HepG2 (cell line): Measurements from ENCODE around the gene RBX1. TPM values are rescaled to one million over a fixed set of nuclear protein-coding genes. Genes with fewer than 3 reads are reported as not detected.

Experiments
- KAT7 ChIP-seq: IDR thresholded peaks from 2 replicates; pipeline ENCODE4 v1.6.1; 2018; ENCODE audit warnings: borderline replicate concordance, missing compliant biosample characterization
- RFXANK ChIP-seq: IDR thresholded peaks from 2 replicates; pipeline ENCODE4 v1.6.1; 2016
- SP5 ChIP-seq: IDR thresholded peaks from 2 replicates; pipeline ENCODE4 v1.6.1; 2016; ENCODE audit warnings: low read depth, borderline replicate concordance
- ZFP36 ChIP-seq: fragments of 150-350 bp; IDR thresholded peaks from 2 replicates; pipeline ENCODE4 v1.6.1; 2018; ENCODE audit warnings: borderline replicate concordance, low read length, low read depth; ENCODE audit not compliant: partially characterized antibody
- ZNF547 ChIP-seq: sonication (generic); formaldehyde crosslinking; IDR thresholded peaks from 2 replicates; pipeline ENCODE4 v1.5.1; 2020; ENCODE audit warnings: mild to moderate bottlenecking, missing genetic modification reagents
- polyA plus RNA-seq, 8 experiments: library from polyadenylated mRNA; depleted of rRNA in 3 of 8; stranded (reverse) in 7 of 8; unstranded in 1 of 8; fragments of >200 nt; fragmentation: Illumina TruSeq in 4 of 8; extraction: Trizol in 4 of 8; gene quantifications; 2 replicates each; pipeline versions ENCODE4 v1.2.1 to v1.2.3, GENCODE V29; 2011 to 2016; ENCODE audit warnings: low read depth in 4 of 8, missing spikeins in 1 of 8, mixed read lengths in 1 of 8; ENCODE audit not compliant: insufficient read depth in 1 of 8
- total RNA-seq, 5 experiments: library from RNA; depleted of rRNA; stranded (reverse); fragments of >200 nt; fragmentation: Illumina TruSeq; extraction: Trizol; gene quantifications; 2 replicates each; pipeline ENCODE4 v1.2.3, GENCODE V29; 2016; ENCODE audit warnings: low read depth in 1 of 5
- TF ChIP-seq, protein P1 (sequence below): sonication (generic); formaldehyde crosslinking; IDR thresholded peaks from one replicate; pipeline ENCODE4 v1.5.1; 2020; ENCODE audit warnings: mild to moderate bottlenecking, missing genetic modification reagents; ENCODE audit errors: not compliant biosample characterization
- TF ChIP-seq, protein P2 (sequence below): sonication (generic); formaldehyde crosslinking; IDR thresholded peaks from 2 replicates; pipeline ENCODE4 v1.5.0; 2020; ENCODE audit warnings: mild to moderate bottlenecking, missing genetic modification reagents, borderline replicate concordance
- TF ChIP-seq, protein P3 (sequence below): fragments of 450-650 bp; IDR thresholded peaks from 2 replicates; pipeline ENCODE4 v1.6.1; 2017
- TF ChIP-seq, protein P4 (sequence below): sonication (generic); formaldehyde crosslinking; IDR thresholded peaks from 2 replicates; pipeline ENCODE4 v1.4.0; 2020; ENCODE audit warnings: mild to moderate bottlenecking, low read depth, missing genetic modification reagents

RBX1 gene
- total and polyA plus RNA-seq, 2 of the 13 experiments (the other 11 are each of a cell fraction or from before 2014, with no cell fraction given): 84.9 to 90.2 TPM

DNA sequence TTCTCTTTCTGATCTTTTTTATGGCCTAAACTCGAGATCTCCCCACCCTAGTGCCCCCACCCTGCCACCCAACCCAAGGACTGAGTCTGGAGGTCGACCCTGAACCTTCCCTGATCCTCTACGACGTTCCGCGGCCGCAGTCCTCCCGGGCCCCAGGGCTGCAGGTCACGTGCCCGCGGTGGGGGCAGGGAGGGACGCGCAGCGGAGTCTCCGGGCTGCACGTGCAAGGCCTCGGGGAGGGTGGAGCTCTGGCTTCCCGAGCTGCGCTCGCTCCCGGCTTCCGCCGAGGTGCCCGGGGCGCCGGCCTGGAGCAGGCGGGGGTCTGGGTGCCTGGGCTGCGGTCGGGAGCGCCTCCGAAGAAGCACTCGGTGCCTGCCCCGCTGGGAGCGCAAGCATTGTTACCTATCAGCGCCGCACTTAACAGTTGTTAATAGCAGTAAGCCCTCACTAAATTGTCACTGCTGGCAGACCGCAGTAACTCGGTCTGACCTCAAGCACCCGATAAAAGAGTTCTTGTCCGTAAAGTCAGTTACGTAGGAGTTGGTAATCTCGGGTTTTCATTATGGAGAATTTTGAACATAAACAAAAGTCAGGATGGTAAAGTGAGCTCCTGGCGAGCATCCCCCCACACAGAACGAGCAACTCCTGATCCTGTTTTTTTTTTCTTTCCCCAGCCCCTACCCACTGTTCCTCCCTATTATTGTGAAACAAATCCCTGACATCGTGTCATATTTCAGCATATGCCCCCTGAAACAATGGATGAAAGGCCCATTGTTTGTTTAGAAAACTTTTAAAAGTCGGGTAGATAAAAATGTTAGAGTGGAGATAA is 71.5 kb downstream of the RBX1 start (continued):
- TF ChIP-seq, protein P1, sequence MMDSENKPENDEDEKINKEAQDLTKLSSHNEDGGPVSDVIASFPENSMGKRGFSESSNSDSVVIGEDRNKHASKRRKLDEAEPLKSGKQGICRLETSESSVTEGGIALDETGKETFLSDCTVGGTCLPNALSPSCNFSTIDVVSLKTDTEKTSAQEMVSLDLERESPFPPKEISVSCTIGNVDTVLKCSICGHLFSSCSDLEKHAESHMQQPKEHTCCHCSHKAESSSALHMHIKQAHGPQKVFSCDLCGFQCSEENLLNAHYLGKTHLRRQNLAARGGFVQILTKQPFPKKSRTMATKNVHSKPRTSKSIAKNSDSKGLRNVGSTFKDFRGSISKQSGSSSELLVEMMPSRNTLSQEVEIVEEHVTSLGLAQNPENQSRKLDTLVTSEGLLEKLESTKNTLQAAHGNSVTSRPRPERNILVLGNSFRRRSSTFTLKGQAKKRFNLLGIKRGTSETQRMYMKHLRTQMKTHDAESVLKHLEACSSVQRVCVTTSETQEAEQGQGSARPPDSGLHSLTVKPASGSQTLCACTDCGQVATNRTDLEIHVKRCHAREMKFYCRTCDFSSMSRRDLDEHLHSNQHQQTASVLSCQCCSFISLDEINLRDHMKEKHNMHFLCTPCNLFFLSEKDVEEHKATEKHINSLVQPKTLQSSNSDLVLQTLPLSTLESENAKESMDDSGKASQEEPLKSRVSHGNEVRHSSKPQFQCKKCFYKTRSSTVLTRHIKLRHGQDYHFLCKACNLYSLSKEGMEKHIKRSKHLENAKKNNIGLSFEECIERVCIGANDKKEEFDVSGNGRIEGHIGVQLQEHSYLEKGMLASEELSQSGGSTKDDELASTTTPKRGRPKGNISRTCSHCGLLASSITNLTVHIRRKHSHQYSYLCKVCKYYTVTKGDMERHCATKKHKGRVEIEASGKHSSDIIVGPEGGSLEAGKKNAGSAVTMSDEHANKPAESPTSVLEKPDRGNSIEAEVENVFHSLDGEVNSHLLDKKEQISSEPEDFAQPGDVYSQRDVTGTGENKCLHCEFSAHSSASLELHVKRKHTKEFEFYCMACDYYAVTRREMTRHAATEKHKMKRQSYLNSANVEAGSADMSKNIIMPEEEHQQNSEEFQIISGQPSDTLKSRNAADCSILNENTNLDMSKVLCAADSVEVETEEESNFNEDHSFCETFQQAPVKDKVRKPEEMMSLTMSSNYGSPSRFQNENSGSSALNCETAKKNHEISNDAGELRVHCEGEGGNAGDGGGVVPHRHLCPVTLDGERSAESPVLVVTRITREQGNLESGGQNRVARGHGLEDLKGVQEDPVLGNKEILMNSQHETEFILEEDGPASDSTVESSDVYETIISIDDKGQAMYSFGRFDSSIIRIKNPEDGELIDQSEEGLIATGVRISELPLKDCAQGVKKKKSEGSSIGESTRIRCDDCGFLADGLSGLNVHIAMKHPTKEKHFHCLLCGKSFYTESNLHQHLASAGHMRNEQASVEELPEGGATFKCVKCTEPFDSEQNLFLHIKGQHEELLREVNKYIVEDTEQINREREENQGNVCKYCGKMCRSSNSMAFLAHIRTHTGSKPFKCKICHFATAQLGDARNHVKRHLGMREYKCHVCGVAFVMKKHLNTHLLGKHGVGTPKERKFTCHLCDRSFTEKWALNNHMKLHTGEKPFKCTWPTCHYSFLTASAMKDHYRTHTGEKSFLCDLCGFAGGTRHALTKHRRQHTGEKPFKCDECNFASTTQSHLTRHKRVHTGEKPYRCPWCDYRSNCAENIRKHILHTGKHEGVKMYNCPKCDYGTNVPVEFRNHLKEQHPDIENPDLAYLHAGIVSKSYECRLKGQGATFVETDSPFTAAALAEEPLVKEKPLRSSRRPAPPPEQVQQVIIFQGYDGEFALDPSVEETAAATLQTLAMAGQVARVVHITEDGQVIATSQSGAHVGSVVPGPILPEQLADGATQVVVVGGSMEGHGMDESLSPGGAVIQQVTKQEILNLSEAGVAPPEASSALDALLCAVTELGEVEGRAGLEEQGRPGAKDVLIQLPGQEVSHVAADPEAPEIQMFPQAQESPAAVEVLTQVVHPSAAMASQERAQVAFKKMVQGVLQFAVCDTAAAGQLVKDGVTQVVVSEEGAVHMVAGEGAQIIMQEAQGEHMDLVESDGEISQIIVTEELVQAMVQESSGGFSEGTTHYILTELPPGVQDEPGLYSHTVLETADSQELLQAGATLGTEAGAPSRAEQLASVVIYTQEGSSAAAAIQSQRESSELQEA (CRISPR knock-in tag): peak; percentile 55
- TF ChIP-seq RFXANK (0 out of 2 replicates have a peak, but pooled peaks have one; percentile 48), KAT7 (CRISPR knock-in tag) (peak; percentile 93), SP5 (peak; percentile 90), ZNF547 (CRISPR knock-in tag) (peak; percentile 69; the same call in 1 of the 2 replicates), ZFP36 (no peak)
- TF ChIP-seq, protein P2, sequence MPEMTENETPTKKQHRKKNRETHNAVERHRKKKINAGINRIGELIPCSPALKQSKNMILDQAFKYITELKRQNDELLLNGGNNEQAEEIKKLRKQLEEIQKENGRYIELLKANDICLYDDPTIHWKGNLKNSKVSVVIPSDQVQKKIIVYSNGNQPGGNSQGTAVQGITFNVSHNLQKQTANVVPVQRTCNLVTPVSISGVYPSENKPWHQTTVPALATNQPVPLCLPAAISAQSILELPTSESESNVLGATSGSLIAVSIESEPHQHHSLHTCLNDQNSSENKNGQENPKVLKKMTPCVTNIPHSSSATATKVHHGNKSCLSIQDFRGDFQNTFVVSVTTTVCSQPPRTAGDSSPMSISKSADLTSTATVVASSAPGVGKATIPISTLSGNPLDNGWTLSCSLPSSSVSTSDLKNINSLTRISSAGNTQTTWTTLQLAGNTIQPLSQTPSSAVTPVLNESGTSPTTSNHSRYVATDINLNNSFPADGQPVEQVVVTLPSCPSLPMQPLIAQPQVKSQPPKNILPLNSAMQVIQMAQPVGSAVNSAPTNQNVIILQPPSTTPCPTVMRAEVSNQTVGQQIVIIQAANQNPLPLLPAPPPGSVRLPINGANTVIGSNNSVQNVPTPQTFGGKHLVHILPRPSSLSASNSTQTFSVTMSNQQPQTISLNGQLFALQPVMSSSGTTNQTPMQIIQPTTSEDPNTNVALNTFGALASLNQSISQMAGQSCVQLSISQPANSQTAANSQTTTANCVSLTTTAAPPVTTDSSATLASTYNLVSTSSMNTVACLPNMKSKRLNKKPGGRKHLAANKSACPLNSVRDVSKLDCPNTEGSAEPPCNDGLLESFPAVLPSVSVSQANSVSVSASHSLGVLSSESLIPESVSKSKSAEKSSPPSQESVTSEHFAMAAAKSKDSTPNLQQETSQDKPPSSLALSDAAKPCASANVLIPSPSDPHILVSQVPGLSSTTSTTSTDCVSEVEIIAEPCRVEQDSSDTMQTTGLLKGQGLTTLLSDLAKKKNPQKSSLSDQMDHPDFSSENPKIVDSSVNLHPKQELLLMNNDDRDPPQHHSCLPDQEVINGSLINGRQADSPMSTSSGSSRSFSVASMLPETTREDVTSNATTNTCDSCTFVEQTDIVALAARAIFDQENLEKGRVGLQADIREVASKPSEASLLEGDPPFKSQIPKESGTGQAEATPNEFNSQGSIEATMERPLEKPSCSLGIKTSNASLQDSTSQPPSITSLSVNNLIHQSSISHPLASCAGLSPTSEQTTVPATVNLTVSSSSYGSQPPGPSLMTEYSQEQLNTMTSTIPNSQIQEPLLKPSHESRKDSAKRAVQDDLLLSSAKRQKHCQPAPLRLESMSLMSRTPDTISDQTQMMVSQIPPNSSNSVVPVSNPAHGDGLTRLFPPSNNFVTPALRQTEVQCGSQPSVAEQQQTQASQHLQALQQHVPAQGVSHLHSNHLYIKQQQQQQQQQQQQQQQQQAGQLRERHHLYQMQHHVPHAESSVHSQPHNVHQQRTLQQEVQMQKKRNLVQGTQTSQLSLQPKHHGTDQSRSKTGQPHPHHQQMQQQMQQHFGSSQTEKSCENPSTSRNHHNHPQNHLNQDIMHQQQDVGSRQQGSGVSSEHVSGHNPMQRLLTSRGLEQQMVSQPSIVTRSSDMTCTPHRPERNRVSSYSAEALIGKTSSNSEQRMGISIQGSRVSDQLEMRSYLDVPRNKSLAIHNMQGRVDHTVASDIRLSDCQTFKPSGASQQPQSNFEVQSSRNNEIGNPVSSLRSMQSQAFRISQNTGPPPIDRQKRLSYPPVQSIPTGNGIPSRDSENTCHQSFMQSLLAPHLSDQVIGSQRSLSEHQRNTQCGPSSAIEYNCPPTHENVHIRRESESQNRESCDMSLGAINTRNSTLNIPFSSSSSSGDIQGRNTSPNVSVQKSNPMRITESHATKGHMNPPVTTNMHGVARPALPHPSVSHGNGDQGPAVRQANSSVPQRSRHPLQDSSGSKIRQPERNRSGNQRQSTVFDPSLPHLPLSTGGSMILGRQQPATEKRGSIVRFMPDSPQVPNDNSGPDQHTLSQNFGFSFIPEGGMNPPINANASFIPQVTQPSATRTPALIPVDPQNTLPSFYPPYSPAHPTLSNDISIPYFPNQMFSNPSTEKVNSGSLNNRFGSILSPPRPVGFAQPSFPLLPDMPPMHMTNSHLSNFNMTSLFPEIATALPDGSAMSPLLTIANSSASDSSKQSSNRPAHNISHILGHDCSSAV (CRISPR knock-in tag): no peak
- TF ChIP-seq, protein P3, sequence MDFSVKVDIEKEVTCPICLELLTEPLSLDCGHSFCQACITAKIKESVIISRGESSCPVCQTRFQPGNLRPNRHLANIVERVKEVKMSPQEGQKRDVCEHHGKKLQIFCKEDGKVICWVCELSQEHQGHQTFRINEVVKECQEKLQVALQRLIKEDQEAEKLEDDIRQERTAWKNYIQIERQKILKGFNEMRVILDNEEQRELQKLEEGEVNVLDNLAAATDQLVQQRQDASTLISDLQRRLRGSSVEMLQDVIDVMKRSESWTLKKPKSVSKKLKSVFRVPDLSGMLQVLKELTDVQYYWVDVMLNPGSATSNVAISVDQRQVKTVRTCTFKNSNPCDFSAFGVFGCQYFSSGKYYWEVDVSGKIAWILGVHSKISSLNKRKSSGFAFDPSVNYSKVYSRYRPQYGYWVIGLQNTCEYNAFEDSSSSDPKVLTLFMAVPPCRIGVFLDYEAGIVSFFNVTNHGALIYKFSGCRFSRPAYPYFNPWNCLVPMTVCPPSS: no peak
- TF ChIP-seq, protein P4, sequence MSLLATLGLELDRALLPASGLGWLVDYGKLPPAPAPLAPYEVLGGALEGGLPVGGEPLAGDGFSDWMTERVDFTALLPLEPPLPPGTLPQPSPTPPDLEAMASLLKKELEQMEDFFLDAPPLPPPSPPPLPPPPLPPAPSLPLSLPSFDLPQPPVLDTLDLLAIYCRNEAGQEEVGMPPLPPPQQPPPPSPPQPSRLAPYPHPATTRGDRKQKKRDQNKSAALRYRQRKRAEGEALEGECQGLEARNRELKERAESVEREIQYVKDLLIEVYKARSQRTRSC: peak; percentile 76; the same call in 1 of the 2 replicates
